Cardiac fibroblast (primary cell): ENCODE data around the gene MRPS6.

ENCODE experiments used
- DNase-seq, 2 donors: peaks; one replicate each; pipeline versions ENCODE4 v3.0.0 to v3.0.0-alpha.2; 2010; ENCODE audit warnings: low read depth in 2 of 2
- H3K4me3 ChIP-seq, 2 donors: replicated peaks in 1 of 2; 1 replicate in 1 of 2; 2 replicates in 1 of 2; pipeline ENCODE4 v1.5.1; 2011; ENCODE audit warnings: low read depth in 2 of 2, low read length in 2 of 2, mild to moderate bottlenecking in 2 of 2, moderate library complexity in 1 of 2
- CTCF ChIP-seq: IDR thresholded peaks from one replicate; pipeline ENCODE4 v1.5.1; 2011; ENCODE audit warnings: low read depth, mild to moderate bottlenecking, low read length, inconsistent platforms

The MRPS6 gene

GRCh38 chr21:34141373-34141772 lies 68.0 kb downstream of the MRPS6 start:
- no peak for TF ChIP-seq CTCF
- DNase-seq, result no peak
- H3K4me3 ChIP-seq, result no peak overlapping the region

GRCh38 chr21:34143685-34144182 lies 70.4 kb downstream of the MRPS6 start:
- no peak for TF ChIP-seq CTCF
- H3K4me3 ChIP-seq, result no peak overlapping the region
- DNase-seq, result no peak

- no peak for DNase-seq
- H3K4me3 ChIP-seq, result no peak overlapping the region
- TF ChIP-seq CTCF, result no peak
These were observed 70.8 kb downstream of the MRPS6 start for GRCh38 chr21:34144224-34144623.

GRCh38 chr21:34147792-34148418 lies 74.5 kb downstream of the MRPS6 start:
- no peak for DNase-seq
- no peak overlapping the region for H3K4me3 ChIP-seq
- TF ChIP-seq CTCF, result no peak

GRCh38 chr21:34148419-34148804 lies 75.0 kb downstream of the MRPS6 start:
- DNase-seq, result peak in 1 of 2 donors; percentile 28
- H3K4me3 ChIP-seq, result no peak overlapping the region
- TF ChIP-seq CTCF, result no peak

- no peak for DNase-seq
- TF ChIP-seq CTCF, result no peak
- no peak overlapping the region for H3K4me3 ChIP-seq
These were observed 75.6 kb downstream of the MRPS6 start for GRCh38 chr21:34148826-34149558.
